Tibial nerve (tissue), 4 donors: ENCODE data around the gene TBK1.

Source experiments
- EP300 ChIP-seq, 2 donors: sonication (generic); formaldehyde crosslinking; IDR thresholded peaks; one replicate each; pipeline ENCODE4 v1.6.1; 2017; ENCODE audit warnings: antibody characterized with exemption in 2 of 2, mild to moderate bottlenecking in 1 of 2
- POLR2A ChIP-seq, 2 donors: fragments of 450-650 bp; IDR thresholded peaks; one replicate each; pipeline ENCODE4 v1.6.1; 2017; ENCODE audit warnings: antibody characterized with exemption in 2 of 2, mild to moderate bottlenecking in 2 of 2, moderate library complexity in 2 of 2
- TF ChIP-seq, protein P1 (sequence below), 5 experiments: fragments of 200-600 bp in 3 of 5; fragments of 450-650 bp in 2 of 5; sonication (generic) in 3 of 5; IDR thresholded peaks; one replicate each; pipeline ENCODE4 v1.5.1; 2016 to 2019; ENCODE audit warnings: antibody characterized with exemption in 5 of 5, mild to moderate bottlenecking in 3 of 5, moderate library complexity in 2 of 5

DNA sequence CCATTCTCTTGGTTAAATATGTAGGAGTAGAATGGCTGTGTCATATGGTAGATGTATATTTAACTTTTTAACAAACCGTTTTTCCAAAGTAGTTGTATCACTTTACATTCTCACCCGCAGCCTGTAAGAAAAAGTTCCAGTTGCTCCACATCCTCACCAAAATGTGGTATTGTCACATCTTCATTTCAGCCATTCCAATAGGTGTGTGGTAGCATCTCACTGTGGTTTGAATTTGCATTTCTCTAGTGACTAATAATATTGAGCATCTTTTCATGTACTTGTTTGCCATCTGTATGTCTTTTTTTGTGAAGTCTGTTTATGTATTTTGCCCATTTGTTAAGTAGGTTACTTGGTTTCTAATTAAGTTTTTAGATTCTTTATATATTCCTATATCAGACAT, 78.6 kb downstream of the TBK1 start:
- TF ChIP-seq POLR2A (IDR thresholded peaks at IDR 0.05) (no peak), EP300 (IDR thresholded peaks at IDR 0.05) (no peak)
- TF ChIP-seq, protein P1, sequence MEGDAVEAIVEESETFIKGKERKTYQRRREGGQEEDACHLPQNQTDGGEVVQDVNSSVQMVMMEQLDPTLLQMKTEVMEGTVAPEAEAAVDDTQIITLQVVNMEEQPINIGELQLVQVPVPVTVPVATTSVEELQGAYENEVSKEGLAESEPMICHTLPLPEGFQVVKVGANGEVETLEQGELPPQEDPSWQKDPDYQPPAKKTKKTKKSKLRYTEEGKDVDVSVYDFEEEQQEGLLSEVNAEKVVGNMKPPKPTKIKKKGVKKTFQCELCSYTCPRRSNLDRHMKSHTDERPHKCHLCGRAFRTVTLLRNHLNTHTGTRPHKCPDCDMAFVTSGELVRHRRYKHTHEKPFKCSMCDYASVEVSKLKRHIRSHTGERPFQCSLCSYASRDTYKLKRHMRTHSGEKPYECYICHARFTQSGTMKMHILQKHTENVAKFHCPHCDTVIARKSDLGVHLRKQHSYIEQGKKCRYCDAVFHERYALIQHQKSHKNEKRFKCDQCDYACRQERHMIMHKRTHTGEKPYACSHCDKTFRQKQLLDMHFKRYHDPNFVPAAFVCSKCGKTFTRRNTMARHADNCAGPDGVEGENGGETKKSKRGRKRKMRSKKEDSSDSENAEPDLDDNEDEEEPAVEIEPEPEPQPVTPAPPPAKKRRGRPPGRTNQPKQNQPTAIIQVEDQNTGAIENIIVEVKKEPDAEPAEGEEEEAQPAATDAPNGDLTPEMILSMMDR (IDR thresholded peaks at IDR 0.05) = no peak
